Suppressor macrophage (primary cell): Measurements from ENCODE around the gene SBF1.
A peak's percentile ranks its signal among the peaks of the same experiment; 100 is the strongest.
"Not testable (repeated sequence)": the region's sequence is repeated elsewhere in the genome, so short reads cannot be mapped to it uniquely, and the experiment has no call there.

Experiments used
- DNase-seq, 4 experiments: peaks; one replicate each; pipeline ENCODE4 v3.0.0-alpha.2; 2020 to 2022

Gene SBF1

DNA sequence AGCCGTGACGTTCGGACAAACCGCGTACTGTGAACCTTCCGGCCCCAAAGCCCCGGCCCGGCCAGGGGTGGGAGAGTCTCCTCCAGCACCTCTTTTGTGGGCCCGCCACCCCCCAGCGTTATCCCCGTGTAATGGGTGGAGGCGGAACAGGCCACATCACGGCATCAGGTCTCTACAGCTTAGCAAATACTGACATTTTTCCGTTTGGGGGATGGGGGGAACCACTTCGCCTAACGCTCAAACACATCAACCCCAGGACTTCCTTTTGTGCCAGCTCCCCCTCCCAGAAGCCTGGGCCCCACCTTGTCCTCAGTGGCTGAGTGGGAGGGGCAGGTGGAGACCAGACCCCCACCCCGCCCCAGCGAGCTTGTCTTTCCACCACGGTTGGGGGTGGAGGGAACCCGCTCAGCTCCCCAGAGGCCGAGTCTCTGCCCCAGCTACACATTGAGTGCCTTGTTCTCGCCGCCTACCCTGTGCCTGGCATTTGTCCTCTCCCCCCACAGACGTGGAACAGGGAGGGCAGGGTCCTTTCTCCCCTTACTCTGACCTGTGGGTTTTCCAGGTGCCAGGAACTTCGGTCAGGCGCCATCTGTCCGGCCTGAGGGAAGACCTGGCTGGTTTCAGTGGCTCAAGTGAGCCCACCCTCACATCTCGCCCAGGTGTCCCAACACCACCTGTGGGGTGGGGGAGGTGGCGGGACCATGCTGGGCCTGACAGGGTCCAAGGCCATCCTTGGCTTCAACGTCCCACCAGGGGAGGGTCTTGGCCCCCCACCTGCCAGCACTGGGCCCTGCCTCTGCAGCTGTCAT is 29.6 kb downstream of the SBF1 start:
- DNase-seq, result no peak

DNA sequence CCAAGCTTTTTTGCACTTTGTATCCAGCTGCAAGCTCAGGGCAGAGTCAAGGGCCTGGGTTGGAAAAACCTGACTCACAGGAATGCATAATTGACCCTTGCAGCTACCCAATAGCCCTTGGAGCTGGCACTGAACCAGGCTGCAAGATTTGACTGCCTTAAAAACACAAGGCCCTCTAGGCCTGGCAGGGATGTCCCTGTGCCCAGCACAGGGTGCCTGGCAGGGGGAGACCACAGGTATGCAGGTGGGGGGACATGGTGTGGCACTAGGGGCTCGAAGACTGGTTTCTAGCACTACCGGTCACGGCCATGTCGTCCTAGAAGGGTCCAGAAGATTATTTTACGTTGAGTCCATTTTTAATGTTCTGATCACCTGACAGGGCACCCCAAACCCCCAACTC is 30.2 kb downstream of the SBF1 start:
- no peak for DNase-seq

DNA sequence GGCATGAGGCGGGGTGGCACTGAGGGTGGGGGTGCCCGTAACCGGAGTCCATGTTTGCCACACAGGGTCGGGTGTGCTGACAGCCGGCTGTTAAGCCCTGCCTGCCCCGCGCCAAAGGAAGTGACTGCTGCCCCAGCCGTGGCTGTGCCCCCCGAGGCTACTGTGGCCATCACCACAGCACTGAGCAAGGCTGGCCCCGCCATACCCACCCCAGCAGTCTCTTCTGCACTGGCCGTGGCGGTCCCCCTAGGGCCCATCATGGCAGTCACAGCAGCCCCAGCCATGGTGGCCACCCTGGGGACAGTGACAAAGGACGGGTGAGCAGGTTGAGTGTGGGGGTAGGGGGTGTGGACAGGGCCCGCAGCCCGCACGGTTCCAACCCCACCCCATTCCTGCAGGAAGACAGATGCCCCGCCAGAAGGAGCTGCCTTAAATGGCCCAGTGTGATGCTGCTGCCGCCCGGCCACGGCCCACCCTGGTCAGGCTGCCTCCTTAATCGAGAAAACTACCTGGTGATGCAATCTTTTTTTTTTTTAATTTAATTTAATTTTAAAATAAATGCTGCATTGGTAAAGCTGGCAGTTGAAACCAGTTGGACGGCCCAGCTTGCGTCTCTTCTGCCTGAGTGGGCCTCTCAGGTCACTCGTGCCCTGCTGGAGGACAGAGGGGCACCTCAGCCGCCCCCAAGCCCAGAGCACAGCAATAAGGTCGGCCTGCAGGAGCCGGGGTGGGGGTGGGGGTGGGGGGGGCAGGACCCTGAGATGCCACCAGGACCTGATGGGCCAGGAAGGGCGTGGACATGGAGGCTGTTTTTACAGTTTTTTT is 30.8 kb downstream of the SBF1 start:
- no peak for DNase-seq

DNA sequence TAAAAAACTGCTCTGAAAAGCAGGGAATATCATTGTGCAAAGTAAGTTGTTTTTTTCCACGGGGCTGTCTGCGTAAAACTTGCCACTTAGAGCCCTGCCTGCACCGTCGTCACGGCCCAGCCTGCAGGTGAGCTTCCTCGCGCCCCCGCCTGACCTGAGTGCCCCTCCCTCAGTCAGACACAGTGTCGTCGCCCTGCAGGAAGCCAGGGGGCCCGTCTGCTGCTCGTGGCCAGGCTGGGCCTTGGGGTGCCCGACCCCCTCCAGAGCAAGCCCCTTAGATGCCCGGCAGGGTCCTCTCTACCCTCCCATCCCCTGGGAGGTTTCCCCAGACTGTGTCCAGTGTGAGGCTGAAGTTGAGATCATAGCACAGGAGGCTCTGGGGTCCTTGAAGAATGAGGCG is 31.6 kb downstream of the SBF1 start:
- DNase-seq, result no peak

DNA sequence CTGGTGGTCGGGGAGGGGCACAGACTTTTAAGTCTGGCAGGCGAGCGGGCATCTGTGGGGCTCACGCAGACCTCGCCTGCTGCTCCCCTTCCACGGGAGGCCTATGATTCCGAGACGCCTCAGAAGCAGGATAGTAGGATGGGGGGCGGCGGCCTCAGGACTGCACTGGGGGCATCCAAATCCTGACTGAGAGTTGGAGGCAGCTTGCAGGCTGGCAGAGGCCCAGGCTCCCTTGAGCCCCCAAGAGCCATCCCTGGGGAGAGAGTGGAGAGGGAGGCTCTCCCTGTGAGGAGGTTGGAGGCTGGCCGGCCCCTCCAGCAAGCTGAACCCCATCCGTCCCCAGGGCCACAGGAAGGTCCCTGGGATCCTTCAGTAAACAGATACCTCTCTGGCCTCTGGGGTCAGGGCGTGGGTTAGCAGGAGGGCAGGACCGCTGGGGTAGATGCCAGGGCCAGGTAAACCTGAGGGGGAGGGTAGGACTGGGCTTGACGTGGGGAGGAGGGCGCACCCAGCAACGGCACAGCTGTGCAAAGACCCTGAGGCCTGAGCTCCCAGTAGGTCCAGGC is 33.3 kb downstream of the SBF1 start:
- no peak for DNase-seq

DNA sequence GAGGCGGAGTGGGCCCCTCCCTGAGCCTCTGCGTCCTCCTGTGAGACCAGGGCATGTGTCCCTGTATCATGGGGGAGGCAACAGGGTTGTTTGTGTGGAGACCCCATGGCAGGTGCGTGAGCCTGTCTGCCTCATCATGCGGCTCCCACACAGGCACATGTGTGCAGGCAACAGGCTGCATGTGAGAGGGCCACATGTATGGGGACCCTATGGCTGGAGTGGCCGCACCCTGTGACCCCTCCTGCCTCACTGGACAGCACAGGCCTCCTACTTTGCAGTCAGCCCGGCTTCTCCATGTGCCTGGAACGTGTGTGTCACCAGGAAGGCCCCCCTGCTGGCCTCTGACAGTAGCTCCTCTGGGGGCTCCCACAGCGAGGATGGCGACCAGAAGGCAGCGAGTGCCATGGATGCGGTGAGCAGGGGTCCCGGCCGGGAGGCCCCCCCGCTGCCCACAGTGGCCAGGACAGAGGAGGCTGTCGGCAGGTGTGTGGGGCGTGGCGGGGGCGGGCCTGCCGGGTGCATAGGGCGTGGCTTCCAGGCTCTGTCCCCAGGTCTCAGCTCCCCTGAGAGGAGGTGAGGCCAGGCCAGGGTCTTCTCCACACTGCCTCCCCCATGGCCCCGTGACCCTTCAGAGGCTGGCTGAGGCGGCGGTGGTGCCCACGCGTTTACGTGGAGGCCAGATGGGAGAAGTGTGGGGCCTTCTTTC is 34.1 kb downstream of the SBF1 start:
- DNase-seq, result no peak

DNA sequence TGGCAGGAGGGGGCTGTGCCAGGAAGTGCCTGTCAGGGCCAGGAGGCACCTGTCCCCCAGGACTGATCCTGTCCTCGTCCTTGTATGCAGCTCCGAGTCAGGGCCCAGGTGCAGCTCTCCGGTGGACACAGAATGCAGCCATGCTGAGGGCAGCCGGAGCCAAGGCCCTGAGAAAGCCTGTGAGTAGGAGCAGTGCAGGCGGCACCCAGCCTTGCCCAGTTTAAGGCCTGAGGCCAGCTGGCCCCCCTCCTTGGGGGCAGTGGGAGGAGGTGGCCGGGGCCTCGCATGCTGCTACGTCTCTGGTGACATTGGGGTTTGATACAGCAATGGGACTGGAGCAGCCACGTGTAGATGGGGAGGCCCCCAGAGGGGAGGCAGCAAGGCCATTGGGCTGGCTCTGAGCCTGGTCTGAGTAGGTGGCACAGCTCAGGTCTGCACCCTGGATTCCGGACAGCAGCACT is 34.9 kb downstream of the SBF1 start:
- DNase-seq, result no peak

DNA sequence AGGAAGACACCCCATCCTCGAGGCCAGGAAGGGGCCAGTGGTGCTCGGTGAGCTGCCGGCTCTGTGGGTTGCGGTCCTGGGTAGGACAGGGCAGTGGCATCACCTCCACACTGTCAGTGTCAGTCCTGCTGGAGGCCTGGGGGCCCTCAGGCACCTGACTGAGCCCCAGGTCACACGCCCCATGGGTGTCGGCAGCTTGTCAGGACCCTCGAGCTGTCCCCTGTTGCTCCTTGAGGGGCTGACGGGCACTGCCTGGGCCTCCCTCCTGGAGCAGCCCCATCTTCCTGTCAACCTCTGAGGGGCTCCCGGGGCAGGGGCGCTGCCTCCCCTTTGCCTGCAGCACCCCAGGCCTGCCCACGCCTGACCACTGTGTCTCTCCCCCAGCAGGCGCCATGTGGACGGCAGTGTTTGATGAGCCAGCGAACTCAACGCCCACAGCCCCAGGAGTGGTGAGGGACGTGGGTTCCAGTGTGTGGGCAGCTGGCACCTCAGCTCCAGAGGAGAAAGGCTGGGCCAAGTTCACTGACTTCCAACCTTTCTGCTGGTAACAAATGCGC is 35.4 kb downstream of the SBF1 start:
- DNase-seq, result peak in 1 of 4 experiments; percentile 18

DNA sequence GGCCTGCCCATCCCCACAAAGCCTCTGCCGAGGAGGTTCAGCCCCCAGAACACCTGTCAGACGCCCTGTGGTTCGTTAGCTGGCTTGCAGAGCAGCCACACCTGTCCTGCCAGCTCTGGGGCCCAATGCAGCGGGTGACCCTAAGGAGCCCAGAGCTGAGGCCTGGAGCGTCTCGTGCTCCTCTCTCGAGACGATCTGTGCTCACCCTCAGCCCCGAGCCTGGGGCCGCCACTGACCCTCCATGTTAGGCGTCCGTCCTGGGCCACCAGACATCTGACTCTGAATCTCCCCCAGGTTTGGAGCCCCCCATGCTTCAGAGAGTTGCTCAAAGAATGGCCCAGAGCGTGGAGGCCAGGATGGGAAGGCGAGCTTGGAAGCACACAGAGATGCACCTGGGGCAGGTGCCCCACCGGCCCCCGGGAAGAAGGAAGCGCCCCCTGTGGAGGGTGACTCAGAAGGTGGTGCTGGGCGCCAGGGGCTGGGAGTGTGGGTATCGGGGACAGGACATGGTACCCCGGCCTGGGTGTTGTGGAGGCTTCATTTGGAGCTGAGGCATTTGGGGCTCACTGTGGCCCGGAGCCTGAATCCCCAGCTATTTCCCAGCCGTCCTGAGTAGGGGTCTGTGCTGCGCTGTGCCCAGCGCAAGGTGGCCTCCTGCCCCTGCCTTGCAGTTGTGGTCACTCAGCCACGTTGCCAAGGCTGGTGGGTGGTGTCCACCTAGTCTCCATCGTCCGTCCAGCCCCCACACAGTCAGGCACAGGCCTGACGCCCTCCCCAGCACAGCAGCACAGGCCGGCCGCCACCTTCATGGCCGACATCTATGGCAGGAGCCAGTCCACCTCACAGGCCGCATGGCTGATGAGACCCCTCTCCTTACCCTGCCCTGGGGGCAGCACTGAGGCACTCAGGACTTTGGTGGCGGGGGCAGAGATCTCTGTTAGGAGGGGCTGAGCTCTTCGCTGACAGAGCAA is 36.2 kb downstream of the SBF1 start:
- no peak for DNase-seq

DNA sequence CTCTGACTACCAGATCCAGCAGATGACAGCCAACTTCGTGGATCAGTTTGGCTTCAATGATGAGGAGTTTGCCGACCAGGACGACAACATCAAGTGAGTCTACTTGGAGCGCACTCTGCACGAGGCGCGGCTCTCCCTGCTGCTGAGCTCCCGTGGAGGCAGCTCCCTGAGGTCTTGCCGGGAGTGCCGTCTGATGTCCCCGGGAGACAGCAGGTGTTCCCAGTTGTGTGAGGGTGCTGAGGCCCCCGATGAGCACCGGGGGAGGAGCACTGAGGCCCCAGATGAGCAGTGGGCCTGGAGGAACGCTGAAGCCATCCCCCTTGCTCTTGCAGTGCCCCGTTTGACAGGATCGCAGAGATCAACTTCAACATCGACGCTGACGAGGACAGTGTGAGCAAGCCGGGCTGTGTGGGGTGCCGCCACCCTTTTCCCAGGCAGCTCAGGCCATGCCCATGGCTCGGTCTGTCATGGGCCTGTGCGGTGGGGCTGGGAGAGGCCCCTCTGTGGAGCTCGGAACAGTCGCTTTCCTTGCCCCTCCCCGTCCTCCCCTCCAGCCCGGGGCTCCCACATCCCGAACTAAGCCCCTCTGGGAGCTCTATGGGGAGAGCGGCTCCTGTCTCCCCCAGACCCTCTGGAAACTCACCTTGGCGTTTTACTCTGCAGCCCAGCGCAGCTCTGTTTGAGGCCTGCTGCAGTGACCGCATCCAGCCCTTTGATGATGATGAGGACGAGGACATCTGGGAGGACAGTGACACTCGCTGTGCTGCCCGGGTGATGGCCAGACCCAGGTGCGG is 37.1 kb downstream of the SBF1 start:
- DNase-seq, result no peak

DNA sequence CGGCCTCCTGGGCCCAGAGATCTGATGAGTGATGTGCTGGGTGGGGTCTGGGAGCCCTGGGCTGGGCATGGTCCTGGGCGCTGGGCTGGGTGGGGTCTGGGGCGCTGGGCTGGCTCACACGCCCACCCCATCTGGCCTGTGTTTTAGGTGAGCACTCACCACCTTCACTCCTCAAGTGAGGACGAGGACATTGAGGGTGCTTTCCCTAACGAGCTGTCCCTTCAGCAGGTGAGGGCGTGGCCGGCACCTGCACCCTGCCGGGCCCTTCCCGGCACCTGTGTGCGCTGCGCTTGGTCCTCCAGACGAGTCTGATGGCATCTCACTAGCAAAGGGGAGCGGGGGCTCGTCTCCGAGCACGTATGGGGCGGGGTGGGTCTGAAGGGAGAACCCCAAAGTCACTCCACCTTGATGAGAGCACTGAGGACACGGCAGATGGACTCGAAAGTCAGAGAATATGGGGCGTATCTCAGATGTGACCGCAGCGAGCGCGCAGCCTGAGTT is 37.9 kb downstream of the SBF1 start:
- DNase-seq, result no peak

DNA sequence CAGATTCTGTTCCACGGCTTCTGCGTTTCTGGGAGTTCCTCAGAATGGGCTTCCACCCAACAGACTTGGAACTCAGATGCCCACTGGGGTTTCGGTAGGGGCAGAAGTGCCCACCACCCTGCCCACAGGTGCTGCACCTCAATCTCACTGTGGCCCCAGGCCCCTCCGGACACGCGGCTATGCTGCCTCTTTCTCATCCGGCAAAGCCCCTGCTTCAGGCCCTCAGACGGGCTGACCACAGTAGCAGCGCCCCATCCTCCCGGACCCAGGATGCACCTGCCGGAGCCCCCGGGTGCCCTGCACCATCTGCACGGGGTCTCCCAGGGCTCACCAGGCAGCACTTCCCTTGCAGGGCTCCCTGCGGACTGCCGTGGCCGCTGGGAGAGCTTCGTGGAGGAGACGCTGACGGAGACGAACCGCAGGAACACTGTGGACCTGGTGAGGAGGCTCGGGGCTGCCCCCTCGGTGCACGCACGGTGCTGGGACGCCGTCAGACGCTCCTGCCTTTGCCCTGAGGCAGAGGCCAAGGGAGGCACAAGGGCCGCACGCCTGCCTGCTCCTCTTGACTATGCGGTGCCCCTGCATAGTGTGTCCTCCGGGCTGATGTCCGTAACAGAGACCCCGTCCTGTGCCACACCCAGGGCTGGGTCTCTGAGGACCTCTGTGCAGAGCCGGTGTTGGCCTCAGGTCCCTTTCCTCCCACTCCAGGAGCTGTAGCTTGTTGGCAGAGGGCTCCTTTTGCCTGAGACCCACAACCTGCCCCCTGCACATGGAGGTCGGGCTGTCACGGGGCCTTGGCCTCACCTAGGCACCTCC is 38.6 kb downstream of the SBF1 start:
- DNase-seq, result no peak

DNA sequence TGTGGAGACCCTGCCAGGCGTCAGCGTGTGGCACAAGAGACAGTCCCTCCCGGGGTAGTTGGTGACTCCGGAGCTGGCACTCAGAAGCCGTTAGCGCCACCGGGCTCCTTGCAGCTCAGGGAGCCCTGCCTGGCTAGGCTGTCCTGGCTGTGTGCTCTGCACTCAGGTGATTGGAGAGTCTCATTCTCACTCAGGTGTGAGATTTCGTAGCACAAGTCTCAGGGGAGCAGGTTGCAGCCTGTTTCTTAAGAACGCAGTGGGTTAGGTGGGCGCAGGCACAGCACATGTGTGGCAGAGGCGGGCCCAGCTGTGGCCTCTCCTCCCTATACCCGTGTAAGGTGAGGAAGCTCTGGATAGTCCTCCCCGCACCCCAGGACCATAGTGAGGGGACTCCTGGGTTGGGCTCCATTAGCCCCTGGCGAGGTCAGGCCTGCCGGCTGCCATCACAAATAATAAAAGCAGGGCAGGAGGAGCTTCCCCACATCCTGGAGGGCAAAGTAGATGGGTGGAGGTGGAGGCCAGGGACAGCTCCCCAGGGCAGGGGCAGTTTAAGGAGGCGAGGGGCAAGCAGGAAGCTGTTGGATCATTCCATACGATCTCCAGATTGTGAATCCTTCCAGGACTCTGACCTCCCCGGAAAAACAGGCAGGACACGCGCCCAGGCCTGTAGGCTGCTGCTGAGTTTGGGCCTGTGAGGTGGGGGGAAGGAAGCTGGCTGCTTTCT is 39.4 kb downstream of the SBF1 start:
- no peak for DNase-seq

DNA sequence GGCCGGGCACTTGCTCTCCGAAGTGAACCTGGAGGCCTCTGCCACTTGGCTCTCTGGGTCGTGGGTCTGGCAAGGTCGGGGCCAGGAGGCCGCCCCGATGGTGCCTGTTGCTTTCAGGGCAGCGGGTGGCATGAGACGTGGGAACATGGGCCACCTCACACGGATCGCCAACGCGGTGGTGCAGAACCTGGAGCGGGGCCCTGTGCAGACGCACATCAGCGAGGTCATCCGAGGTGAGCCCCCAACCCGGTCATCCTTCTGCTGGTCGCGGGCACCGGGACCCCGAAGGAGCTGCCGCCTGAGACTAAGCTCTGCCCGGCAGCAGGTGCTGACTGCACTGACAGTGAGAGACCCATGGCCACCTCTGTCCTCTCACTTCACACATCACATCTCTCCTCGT is 40.0 kb downstream of the SBF1 start:
- no peak for DNase-seq

DNA sequence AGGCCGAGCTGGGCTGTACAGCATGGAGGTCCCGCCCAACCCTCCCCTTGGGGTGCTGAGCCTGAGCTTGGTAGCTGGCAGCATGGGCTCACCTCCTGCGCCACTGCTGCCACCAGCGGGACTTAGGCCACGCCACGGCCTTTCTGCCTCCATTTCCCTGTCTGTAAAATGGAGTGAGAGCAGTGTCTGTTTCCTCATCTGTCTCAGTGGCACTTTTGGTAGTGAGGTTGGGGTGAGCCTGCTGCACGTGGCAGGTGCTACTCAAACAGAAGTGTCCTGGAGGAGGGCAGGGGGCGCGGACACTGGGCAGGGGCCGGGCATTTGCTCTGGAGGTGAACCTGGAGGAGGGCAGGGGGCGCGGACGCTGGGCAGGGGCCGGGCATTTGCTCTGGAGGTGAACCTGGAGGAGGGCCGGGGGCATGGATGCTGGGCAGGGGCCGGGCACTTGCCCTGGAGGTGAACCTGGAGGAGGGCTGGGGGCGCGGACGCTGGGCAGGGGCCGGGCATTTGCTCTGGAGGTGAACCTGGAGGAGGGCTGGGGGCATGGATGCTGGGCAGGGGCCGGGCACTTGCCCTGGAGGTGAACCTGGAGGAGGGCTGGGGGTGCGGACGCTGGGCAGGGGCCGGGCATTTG is 41.8 kb downstream of the SBF1 start:
- not testable (repeated sequence) for DNase-seq

DNA sequence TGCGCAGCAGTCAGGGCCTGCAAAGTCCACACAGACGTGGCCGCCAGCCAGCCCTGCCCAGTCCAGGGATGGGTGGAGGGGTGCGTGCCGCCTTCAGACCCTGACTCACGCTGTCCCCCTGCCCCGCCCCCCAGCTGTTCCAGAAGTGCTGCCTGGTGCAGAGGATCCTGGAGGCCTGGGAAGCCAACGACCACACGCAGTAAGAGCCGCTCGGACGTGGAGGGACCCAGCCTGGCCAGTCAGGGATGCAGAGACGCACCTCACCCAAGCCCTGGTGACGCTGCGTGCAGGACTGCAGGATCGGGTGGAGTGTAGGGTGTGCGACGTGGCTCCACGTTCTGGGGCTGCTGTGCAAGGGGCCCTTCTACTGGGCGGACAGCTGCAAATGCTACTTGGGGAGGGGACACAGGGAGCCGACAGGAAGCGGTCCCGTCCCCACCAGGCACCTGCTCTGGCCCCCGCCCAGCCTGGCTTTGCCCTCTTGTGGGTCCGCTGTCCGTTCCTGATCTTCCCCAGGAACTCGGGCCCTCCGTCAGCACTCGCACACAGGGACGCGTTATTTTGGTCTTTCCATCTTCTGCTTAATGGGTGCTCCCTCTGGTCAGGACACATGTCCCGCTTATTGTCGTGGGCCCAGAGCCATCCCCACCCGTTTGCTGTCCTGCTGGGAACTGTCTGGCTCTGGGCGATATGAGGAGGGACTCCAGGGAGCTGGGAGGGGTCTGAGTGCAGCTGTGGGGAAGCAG is 42.5 kb downstream of the SBF1 start:
- DNase-seq, result no peak

DNA sequence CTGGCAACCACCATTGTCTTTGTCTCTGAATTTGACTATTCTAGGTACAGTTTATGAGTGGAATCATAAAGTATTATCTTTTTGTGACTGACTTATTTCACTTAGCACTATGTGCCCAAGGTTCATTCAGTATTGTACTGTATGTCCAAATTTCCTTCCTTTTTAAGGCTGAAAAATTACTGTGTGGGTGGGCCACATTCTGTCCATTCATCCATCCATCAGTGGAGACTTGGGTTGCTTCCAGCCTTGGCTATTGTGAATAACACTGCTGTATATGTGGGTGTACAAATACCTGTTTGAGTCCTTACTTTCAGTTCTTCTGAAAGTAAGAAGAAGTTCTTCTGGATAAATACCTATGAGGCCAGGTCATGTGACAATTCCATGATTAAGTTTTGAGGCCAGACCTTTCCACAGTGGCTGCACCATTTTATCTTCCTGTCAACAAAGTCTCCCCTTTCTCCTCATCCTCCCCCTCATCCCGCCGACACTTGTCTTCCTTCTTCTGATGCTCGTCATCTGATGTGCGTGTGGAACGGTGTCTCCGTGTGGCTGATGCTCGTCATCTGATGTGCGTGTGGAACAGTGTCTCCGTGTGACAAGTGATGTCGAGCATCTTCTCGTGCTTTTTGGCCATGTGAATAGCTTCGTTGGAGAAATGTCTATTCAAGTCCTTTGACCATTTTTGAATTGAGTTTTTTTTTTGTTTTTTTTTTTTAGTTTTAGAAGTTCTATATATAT is 49.5 kb downstream of the SBF1 start:
- DNase-seq, result no peak
